Lower lobe of right lung (tissue), 2 donors: ENCODE data around the gene RSL1D1. TPM values are rescaled to one million over a fixed set of nuclear protein-coding genes. Genes with fewer than 3 reads are reported as not detected.

Experiments
- ATAC-seq, 2 donors: fragments of 200-7000 bp; cut with Tn5 transposase; one replicate each; pipeline ENCODE4 v1.9.1; 2020 to 2022; ENCODE audit warnings: mild to moderate bottlenecking in 2 of 2, moderate library complexity in 2 of 2
- DNase-seq: peaks from one replicate; pipeline ENCODE4 v3.0.0-alpha.2; 2020
- H3K27ac ChIP-seq: fragments of 200-600 bp; one replicate; pipeline ENCODE4 v1.8.0; 2022
- H3K27me3 ChIP-seq: fragments of 200-600 bp; one replicate; pipeline ENCODE4 v1.8.0; 2022; ENCODE audit warnings: low read depth
- H3K36me3 ChIP-seq: fragments of 200-600 bp; one replicate; pipeline ENCODE4 v1.8.0; 2022; ENCODE audit warnings: mild to moderate bottlenecking
- H3K4me1 ChIP-seq: fragments of 200-600 bp; one replicate; pipeline ENCODE4 v1.8.0; 2022
- H3K4me3 ChIP-seq: fragments of 200-600 bp; one replicate; pipeline ENCODE4 v1.8.0; 2022; ENCODE audit warnings: mild to moderate bottlenecking
- H3K9me3 ChIP-seq: fragments of 200-600 bp; one replicate; pipeline ENCODE4 v1.8.0; 2022
- CTCF ChIP-seq: fragments of 200-600 bp; IDR thresholded peaks from one replicate; pipeline ENCODE4 v1.8.0; 2022; ENCODE audit warnings: antibody characterized with exemption, mild to moderate bottlenecking
- intact Hi-C: fragments of 100-400 bp; cut with DNase I; formaldehyde crosslinking; loops from one replicate; pipeline ENCODE4 v1.11.0; 2022
- total RNA-seq: library from RNA; stranded (reverse); fragmentation: NEBNext Ultra II Directional; extraction: Animal tissue kit (Norgen Biotek cat#: 25700); gene quantifications from one replicate; pipeline ENCODE4 v1.2.1, GENCODE V29; 2021
- donor health status: DM: no; HTN: yes; CAD: no; lungs with severe emphysema.

The RSL1D1 gene
- total RNA-seq, 1 donor from 2014 or later = 133 TPM

- Histone ChIP-seq H3K4me1 (peaks cover 14% of the 10 kb centered on the region), H3K27ac (no peak overlapping the region), H3K9me3 (no peaks in the 10 kb centered on the region), H3K4me3 (no peak overlapping the region), H3K27me3 (no peaks in the 10 kb centered on the region), H3K36me3 (peaks cover 36% of the 10 kb centered on the region)
- ATAC-seq = peak in 1 of 2 donors; percentile 39
- TF ChIP-seq CTCF = no peak
- intact Hi-C loops = no loop called here
- DNase-seq = no peak
These were observed 17.2 kb upstream of the RSL1D1 start for GRCh38 chr16:11868412-11868980.

- DNase-seq = no peak
- TF ChIP-seq CTCF = no peak
- intact Hi-C loops = no loop called here
These were observed 11.1 kb upstream of the RSL1D1 start for GRCh38 chr16:11862489-11862888.

GRCh38 chr16:11857161-11857560, 5.8 kb upstream of the RSL1D1 start:
- Histone ChIP-seq H3K27me3 (no peaks in the 10 kb centered on the region), H3K9me3 (no peaks in the 10 kb centered on the region), H3K27ac (no peak overlapping the region), H3K4me1 (peaks cover 19% of the 10 kb centered on the region), H3K4me3 (no peak overlapping the region), H3K36me3 (no peaks in the 10 kb centered on the region)
- intact Hi-C loops = no loop called here
- no peak for TF ChIP-seq CTCF
- ATAC-seq = no peak
- DNase-seq = no peak

More at GRCh38 chr16:11862489-11862888, 11.1 kb upstream of the RSL1D1 start:
- no peaks in the 10 kb centered on the region for H3K27me3 ChIP-seq
- no peaks in the 10 kb centered on the region for H3K4me1 ChIP-seq
- H3K9me3 ChIP-seq = no peaks in the 10 kb centered on the region
- H3K27ac ChIP-seq = no peak overlapping the region
- H3K36me3 ChIP-seq = no peaks in the 10 kb centered on the region
- no peak overlapping the region for H3K4me3 ChIP-seq
- no peak for ATAC-seq

- intact Hi-C loops = no loop called here
- H3K27ac ChIP-seq = peak overlapping the region; percentile 93
- peak; percentile 2 to 9 for ATAC-seq
- no peaks in the 10 kb centered on the region for H3K27me3 ChIP-seq
- no peaks in the 10 kb centered on the region for H3K9me3 ChIP-seq
- H3K4me1 ChIP-seq = peaks cover 34% of the 10 kb centered on the region
- no peak for TF ChIP-seq CTCF
- peaks cover 23% of the 10 kb centered on the region for H3K36me3 ChIP-seq
- DNase-seq = no peak
- H3K4me3 ChIP-seq = peak overlapping the region; percentile 100
These were observed 909 bp upstream of the RSL1D1 start for GRCh38 chr16:11852092-11852809.

- peaks cover 25% of the 10 kb centered on the region for H3K4me1 ChIP-seq
- no peak overlapping the region for H3K27ac ChIP-seq
- H3K36me3 ChIP-seq = peaks cover 57% of the 10 kb centered on the region
- H3K27me3 ChIP-seq = no peaks in the 10 kb centered on the region
- no peak overlapping the region for H3K4me3 ChIP-seq
- DNase-seq (no peak), ATAC-seq (no peak)
- no peak for TF ChIP-seq CTCF
- no peaks in the 10 kb centered on the region for H3K9me3 ChIP-seq
- intact Hi-C loops = no loop called here
These were observed 2.5 kb downstream of the RSL1D1 start for GRCh38 chr16:11848842-11849241.
